ENCODE results near the gene IRF6. TPM values are rescaled to one million over a fixed set of nuclear protein-coding genes. Genes with fewer than 3 reads are reported as not detected.
A peak's percentile ranks its signal among the peaks of the same experiment; 100 is the strongest.

Gene IRF6
- polyA plus RNA-seq, 1 of the 3 experiments (the other 2 are of a cell fraction) = 0.94 TPM

DNA sequence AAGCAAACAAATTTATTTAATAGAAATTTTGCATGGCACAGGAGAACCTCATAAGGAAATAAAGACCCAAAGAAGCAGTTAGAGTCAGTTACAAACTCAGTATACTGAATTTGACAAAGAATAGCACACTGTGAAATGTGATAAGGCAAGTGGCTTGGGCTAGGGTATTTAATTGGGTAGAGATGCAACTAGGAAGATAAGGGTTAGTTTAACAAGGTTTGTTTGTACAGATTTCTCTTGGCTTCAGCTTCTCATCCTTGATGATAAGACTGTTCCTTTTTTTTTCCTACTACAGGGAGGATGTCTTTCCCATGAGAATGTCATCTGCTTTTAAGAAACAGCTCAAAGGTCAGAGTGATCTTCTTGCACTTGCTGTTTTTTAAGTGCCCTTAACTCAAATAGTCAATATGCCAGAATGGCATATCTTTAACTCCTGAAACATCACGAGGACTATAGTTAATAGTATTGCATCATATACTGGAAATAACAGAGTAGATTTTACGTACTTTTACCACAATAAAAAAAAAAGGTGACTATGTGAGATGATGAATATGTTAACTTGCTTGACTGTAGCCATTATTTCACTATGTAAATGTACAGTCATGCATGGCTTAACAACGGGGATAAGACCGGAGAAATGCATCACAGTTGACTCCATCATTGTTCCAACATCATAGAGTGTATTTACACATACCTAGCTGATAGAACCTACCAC lies 59.3 kb downstream of the IRF6 start (continued):
- TF ChIP-seq, protein P1, sequence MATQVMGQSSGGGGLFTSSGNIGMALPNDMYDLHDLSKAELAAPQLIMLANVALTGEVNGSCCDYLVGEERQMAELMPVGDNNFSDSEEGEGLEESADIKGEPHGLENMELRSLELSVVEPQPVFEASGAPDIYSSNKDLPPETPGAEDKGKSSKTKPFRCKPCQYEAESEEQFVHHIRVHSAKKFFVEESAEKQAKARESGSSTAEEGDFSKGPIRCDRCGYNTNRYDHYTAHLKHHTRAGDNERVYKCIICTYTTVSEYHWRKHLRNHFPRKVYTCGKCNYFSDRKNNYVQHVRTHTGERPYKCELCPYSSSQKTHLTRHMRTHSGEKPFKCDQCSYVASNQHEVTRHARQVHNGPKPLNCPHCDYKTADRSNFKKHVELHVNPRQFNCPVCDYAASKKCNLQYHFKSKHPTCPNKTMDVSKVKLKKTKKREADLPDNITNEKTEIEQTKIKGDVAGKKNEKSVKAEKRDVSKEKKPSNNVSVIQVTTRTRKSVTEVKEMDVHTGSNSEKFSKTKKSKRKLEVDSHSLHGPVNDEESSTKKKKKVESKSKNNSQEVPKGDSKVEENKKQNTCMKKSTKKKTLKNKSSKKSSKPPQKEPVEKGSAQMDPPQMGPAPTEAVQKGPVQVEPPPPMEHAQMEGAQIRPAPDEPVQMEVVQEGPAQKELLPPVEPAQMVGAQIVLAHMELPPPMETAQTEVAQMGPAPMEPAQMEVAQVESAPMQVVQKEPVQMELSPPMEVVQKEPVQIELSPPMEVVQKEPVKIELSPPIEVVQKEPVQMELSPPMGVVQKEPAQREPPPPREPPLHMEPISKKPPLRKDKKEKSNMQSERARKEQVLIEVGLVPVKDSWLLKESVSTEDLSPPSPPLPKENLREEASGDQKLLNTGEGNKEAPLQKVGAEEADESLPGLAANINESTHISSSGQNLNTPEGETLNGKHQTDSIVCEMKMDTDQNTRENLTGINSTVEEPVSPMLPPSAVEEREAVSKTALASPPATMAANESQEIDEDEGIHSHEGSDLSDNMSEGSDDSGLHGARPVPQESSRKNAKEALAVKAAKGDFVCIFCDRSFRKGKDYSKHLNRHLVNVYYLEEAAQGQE (IDR thresholded peaks at IDR 0.05; ENCODE audit: low read depth, low read length) = no peak
- no peak for TF ChIP-seq TAF1 (IDR thresholded peaks at IDR 0.05; ENCODE audit: borderline replicate concordance, low read depth, low read length)
- no peak for TF ChIP-seq FOSL2 (IDR thresholded peaks at IDR 0.05; ENCODE audit: borderline replicate concordance, low read depth)
- no peak for TF ChIP-seq JUND (IDR thresholded peaks at IDR 0.05)
- TF ChIP-seq, protein P2, sequence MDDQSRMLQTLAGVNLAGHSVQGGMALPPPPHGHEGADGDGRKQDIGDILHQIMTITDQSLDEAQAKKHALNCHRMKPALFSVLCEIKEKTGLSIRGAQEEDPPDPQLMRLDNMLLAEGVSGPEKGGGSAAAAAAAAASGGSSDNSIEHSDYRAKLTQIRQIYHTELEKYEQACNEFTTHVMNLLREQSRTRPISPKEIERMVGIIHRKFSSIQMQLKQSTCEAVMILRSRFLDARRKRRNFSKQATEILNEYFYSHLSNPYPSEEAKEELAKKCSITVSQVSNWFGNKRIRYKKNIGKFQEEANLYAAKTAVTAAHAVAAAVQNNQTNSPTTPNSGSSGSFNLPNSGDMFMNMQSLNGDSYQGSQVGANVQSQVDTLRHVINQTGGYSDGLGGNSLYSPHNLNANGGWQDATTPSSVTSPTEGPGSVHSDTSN (IDR thresholded peaks at IDR 0.05) = no peak
- TF ChIP-seq MEF2A (IDR thresholded peaks at IDR 0.05; ENCODE audit: borderline replicate concordance, low read depth) = no peak

DNA sequence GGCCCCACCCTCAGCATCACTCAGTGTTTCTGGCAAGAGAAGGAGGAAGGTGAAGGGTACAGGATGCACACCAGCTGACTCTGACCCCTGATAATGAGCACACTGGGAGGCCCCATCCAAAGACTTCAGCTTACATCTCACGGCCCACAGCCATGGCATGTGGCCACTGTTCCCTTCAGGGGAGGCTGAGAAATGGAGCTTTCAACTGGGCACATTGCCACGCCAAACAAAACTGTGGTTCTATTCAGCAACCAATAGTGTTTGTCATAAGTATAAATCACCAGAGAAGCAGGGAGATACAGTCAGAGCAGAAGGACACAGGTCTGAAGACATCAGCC lies 62.8 kb downstream of the IRF6 start:
- Histone ChIP-seq H3K9me3 (no peaks in the 10 kb centered on the region), H2AFZ (ENCODE audit: low read depth) (peak overlapping the region; percentile 32; the same call in 1 of the 2 replicates), H3K9ac (no peak overlapping the region), H3K36me3 (replicated peaks in 1 of 2; ENCODE audit: control insufficient read depth in 1 of 2, insufficient read depth in 2 of 2, low read length in 1 of 2) (no peaks in the 10 kb centered on the region), H4K20me1 (ENCODE audit: insufficient read depth) (no peaks in the 10 kb centered on the region), H3F3A (replicated peaks; ENCODE audit: insufficient read depth) (peaks cover 9% of the 10 kb centered on the region), H3K4me3 (ENCODE audit: low read depth in 2 of 2, low read length in 1 of 2) (no peak overlapping the region), H3K27ac (ENCODE audit: low read depth in 2 of 2, low read length in 1 of 2) (peak overlapping the region in 1 of 2 experiments; percentile 85; a peak in 2 of 4 replicates), H3K4me1 (ENCODE audit: control insufficient read depth in 1 of 2, insufficient read depth in 2 of 2, low read depth in 1 of 2, low read length in 1 of 2) (peaks cover 8 to 25% of the 10 kb centered on the region in 2 experiments), H3K79me2 (ENCODE audit: insufficient read depth) (no peaks in the 10 kb centered on the region), H3K27me3 (ENCODE audit: insufficient read depth) (no peaks in the 10 kb centered on the region), H3K9me2 (no peaks in the 10 kb centered on the region), H3K4me2 (peak overlapping the region; percentile 19)
- CTCF ChIA-PET = no interaction called here
- POLR2A ChIA-PET = no interaction called here
- no peak for DNase-seq
- WGBS (ENCODE audit: low lambda C conversion rate) = 59% methylated on average over 2 of the region's 2 CpGs
- TF ChIP-seq RCOR1 (IDR thresholded peaks at IDR 0.05; ENCODE audit: low read length) (no peak), SIN3A (IDR thresholded peaks at IDR 0.05; ENCODE audit: borderline replicate concordance, low read depth, low read length) (no peak), FOXM1 (IDR thresholded peaks at IDR 0.05; ENCODE audit: low read depth) (no peak), EP300 (IDR thresholded peaks at IDR 0.05; ENCODE audit: borderline replicate concordance in 1 of 2, low read depth in 1 of 2, low read length in 1 of 2) (0 out of 4 replicates have a peak, but pooled peaks of 1 of the 2 experiments have one; percentile 30), NFIC (IDR thresholded peaks at IDR 0.05; ENCODE audit: borderline replicate concordance) (peak; percentile 71), RFX5 (IDR thresholded peaks at IDR 0.05; ENCODE audit: low read length) (no peak), TCF12 (IDR thresholded peaks at IDR 0.05) (peak; percentile 49; the same call in 1 of the 2 replicates)
- TF ChIP-seq, protein P3, sequence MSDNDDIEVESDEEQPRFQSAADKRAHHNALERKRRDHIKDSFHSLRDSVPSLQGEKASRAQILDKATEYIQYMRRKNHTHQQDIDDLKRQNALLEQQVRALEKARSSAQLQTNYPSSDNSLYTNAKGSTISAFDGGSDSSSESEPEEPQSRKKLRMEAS (IDR thresholded peaks at IDR 0.05; ENCODE audit: low read depth) = peak; percentile 54; the same call in 1 of the 2 replicates
- TF ChIP-seq, protein P2 (IDR thresholded peaks at IDR 0.05) = peak; percentile 65
